ENCODE measurements around the gene AUTS2.

Gene AUTS2

DNA sequence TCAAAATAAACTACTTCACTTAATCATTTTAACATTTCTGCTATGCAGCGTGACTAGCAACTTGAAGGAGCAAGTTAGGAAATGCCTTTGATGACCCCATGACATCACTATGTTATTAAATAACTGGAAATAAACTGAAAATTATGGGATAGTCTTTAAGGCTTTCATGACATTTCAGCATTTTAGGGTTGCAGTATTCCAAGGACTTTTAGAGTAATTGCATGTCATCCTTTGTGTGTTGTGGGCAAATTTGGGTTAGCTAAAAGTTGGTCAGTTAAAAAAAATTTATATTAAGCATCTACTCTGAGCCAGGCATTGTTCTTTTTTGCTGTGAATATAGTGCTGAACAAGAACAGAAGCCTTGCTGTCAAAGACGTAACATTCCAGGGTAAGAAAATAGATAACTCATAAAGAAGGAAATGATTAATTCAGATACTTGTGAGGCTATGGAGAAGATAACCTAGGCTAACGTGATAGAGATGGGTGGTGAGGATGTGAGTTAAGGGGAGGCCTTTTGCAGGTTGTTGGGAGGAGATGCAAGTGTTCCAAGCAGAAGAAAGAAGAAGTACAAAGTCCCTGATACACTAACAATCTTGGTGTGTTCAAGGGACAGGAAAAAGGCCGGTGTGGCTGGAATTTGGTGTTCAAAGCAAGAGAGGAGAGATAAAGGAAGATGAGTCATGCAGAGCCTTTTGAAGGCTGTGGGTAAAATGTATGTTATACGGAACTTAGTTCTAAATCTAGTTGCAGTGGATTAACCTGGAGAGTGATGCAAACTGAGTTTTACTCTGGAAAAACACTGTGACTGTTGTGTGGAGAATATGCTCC lies 610.2 kb downstream of the AUTS2 start:
- peak; percentile 17 for DNase-seq (ENCODE audit: low read depth)
- TF ChIP-seq, protein P1, sequence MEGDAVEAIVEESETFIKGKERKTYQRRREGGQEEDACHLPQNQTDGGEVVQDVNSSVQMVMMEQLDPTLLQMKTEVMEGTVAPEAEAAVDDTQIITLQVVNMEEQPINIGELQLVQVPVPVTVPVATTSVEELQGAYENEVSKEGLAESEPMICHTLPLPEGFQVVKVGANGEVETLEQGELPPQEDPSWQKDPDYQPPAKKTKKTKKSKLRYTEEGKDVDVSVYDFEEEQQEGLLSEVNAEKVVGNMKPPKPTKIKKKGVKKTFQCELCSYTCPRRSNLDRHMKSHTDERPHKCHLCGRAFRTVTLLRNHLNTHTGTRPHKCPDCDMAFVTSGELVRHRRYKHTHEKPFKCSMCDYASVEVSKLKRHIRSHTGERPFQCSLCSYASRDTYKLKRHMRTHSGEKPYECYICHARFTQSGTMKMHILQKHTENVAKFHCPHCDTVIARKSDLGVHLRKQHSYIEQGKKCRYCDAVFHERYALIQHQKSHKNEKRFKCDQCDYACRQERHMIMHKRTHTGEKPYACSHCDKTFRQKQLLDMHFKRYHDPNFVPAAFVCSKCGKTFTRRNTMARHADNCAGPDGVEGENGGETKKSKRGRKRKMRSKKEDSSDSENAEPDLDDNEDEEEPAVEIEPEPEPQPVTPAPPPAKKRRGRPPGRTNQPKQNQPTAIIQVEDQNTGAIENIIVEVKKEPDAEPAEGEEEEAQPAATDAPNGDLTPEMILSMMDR (conservative IDR thresholded peaks at IDR 0.05; ENCODE audit: low read depth, low read length) = no peak

DNA sequence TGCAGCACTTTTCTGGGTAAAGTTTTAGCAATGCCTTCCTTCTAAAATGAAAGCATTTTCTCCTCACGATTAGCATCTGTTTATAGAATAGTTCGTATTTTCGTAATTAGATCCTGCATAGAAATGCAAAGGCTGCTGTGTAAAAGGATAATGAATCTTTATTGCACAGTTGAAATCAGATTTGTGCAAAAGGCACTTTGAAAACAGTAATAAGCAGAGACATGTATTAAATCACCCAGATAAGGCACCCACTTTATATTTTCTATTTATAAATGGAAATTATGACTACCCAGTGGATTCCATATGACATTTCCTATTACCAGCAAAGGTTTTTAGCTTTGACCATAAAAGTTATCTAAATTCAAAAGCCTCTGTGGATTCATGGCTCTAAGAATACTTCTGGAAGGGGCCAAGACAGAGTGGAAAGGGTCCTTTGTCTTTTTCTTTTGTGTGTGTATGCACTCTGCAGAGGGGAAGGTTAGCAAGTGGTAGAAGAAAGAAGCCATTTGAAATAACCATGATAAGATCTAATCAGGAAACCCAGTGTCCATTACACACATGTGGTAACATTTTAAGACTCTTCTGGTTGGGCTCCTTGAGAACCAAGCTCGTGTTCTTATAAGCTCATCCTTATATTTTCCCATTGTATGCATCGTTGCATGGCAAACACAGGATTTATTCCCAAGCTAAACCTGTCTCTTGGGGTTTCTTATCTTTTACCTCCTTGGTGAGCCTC lies 612.1 kb downstream of the AUTS2 start:
- H3K4me3 ChIP-seq (ENCODE audit: low read length) = no peak overlapping the region
- TF ChIP-seq, protein P1 (conservative IDR thresholded peaks at IDR 0.05; ENCODE audit: low read depth, low read length) = no peak
- no peak for DNase-seq (ENCODE audit: low read depth)

More for the DNA sequence above, 610.2 kb downstream of the AUTS2 start:
- no peak overlapping the region for H3K4me3 ChIP-seq (ENCODE audit: low read length)

DNA sequence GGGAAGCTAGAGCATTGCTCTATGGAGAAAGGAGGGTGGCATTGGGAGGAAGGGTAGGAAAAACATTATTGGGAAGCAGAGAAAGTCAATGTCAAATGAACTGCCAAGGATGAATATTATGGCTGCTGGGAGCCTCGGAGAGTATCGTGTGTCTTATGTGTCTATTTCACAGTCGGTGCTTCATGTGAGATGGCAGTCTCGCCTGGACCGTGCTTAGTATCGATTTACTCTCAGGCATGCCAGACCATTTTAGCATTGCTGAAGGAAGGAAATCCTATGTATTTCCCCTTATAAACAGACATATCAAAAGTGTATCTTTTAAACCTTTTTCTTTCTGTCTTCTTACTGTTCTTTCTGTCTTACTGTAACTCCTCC lies 612.6 kb downstream of the AUTS2 start:
- TF ChIP-seq, protein P1 (conservative IDR thresholded peaks at IDR 0.05; ENCODE audit: low read depth, low read length) = no peak
- DNase-seq (ENCODE audit: low read depth) = no peak

DNA sequence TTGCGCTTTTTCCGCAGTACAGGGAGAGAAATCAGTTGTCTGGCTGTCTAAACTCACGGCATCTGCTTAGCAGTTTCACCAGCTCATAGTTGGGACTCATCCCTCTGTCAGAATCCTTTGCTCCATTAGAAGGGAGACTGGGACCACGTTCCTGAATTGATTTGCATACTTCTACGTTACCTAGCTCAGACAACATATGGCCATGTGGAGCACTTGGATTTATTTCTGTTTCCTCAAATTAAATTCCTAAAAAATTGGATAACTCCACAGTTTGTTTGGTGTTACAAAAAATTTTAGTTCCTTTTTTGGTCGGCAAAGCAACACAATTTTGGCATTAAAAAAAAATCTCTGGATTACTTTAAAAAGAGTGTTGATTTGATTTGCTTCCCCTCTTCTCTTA lies 614.0 kb downstream of the AUTS2 start:
- no peak overlapping the region for H3K4me3 ChIP-seq (ENCODE audit: low read length)
- DNase-seq (ENCODE audit: low read depth) = no peak
- TF ChIP-seq, protein P1 (conservative IDR thresholded peaks at IDR 0.05; ENCODE audit: low read depth, low read length) = no peak

More for the DNA sequence above, 612.6 kb downstream of the AUTS2 start:
- H3K4me3 ChIP-seq (ENCODE audit: low read length) = no peak overlapping the region

DNA sequence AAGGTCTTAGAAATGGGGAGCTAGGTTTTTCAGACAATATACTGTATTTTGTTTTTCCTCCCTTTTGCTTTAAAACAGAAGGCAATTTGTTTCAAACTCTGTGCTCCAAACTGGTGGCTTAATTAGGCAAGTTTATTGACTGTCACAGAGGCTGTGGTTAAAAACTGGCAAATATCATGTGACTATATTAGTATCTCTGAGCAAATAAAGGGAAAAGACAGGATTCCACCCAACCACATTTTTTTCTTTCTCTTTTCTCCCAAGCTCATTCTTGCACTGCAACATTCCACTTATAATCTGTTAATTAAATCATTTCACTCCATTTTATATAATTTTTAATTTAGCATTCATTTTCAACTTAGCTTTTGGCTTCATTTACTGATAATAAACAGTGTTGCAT lies 615.8 kb downstream of the AUTS2 start:
- no peak for DNase-seq (ENCODE audit: low read depth)
- TF ChIP-seq, protein P1 (conservative IDR thresholded peaks at IDR 0.05; ENCODE audit: low read depth, low read length) = no peak
- H3K4me3 ChIP-seq (ENCODE audit: low read length) = no peak overlapping the region

DNA sequence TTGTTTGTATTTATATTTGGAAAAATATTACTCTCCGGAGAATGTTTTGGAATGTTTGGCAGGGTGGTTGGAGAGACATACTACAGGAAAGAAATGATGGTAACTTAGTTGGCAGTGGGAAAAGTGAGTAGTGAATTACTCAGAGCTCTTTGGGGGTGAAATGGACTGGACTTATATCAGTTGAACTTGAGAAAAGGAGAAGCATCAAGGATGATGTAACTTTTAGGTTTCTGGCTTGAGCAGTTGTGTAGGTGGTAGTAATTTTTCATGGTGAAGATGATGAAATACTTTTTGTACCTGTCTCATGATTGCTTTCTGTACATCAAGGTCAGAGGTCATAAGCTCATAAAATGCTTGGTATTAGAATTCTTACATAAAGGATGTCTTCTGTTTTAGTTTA lies 617.2 kb downstream of the AUTS2 start:
- TF ChIP-seq, protein P1 (conservative IDR thresholded peaks at IDR 0.05; ENCODE audit: low read depth, low read length) = no peak
- no peak for DNase-seq (ENCODE audit: low read depth)
- H3K4me3 ChIP-seq (ENCODE audit: low read length) = no peak overlapping the region
